ENCODE measurements around the gene NXF1. TPM values are rescaled to one million over a fixed set of nuclear protein-coding genes. Genes with fewer than 3 reads are reported as not detected.

Gene NXF1
- total RNA-seq, 1 experiment from 2014 or later = 69.0 TPM

DNA sequence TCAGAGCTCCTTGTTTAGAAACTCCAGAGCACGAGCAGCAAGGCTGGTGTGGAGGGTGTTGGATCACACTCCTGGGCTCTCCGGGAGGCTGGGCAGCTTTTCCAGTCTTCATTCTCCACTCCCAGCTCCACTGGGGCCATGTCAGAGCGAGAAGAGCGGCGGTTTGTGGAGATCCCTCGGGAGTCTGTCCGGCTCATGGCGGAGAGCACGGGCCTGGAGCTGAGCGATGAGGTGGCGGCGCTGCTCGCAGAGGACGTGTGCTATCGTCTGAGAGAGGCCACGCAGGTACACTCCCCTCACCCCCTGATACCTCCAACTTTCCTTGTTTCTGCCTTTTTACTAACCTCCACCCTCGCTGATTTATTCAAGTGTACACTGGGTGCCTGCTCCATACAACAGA lies 29.6 kb downstream of the NXF1 start:
- H3K27me3 Mint-ChIP-seq (ENCODE audit: low read depth) = no peaks in the 10 kb centered on the region
- Histone ChIP-seq H3K14ac (ENCODE audit: insufficient read depth, low read length) (no peak overlapping the region), H3K9me3 (ENCODE audit: control insufficient read depth, low read depth, low read length) (no peaks in the 10 kb centered on the region), H2BK12ac (ENCODE audit: insufficient read length, low read depth, low read length) (no peak overlapping the region), H3K9ac (ENCODE audit: extremely low read depth, insufficient read length, low read length) (no peak overlapping the region), H3K4ac (ENCODE audit: low read depth, low read length) (no peak overlapping the region), H3K23ac (ENCODE audit: insufficient read length, low read depth, low read length) (no peak overlapping the region), H3K56ac (ENCODE audit: insufficient read length, low read depth, low read length) (no peak overlapping the region), H3K79me2 (ENCODE audit: insufficient read depth, low read length) (peaks cover 3% of the 10 kb centered on the region; the same call in 1 of the 2 replicates), H2BK20ac (ENCODE audit: low read depth, low read length, poor library complexity, severe bottlenecking) (no peak overlapping the region), H2AK5ac (ENCODE audit: insufficient read length, low read length) (no peak overlapping the region), H4K91ac (ENCODE audit: insufficient read length, low read depth, low read length) (no peak overlapping the region), H3K27me3 (ENCODE audit: insufficient read depth, low read length) (no peaks in the 10 kb centered on the region), H2BK120ac (ENCODE audit: low read depth, low read length, poor library complexity, severe bottlenecking) (no peak overlapping the region), H2AFZ (ENCODE audit: low read length) (no peak overlapping the region), H3K27ac (ENCODE audit: insufficient read length, low read depth, low read length) (no peak overlapping the region), H3T11ph (ENCODE audit: low read length) (no peak overlapping the region), H3K4me2 (ENCODE audit: insufficient read depth, insufficient read length, low read length) (no peak overlapping the region), H2BK15ac (ENCODE audit: low read depth, low read length) (no peak overlapping the region), H3K79me1 (ENCODE audit: insufficient read depth, low read depth, low read length, poor library complexity, severe bottlenecking) (no peaks in the 10 kb centered on the region), H3K23me2 (ENCODE audit: insufficient read length, low read depth, low read length, poor library complexity, severe bottlenecking) (peaks cover 4% of the 10 kb centered on the region), H3K4me1 (ENCODE audit: insufficient read depth, low read length) (no peaks in the 10 kb centered on the region), H4K8ac (replicated peaks; ENCODE audit: insufficient read length, low read depth, low read length) (no peak overlapping the region), H2BK5ac (ENCODE audit: insufficient read length, low read length) (no peak overlapping the region), H4K20me1 (ENCODE audit: control insufficient read depth, insufficient read depth, insufficient read length) (no peaks in the 10 kb centered on the region), H3K18ac (ENCODE audit: insufficient read length, low read depth, low read length) (no peak overlapping the region), H4K5ac (ENCODE audit: insufficient read length, low read depth, low read length) (no peak overlapping the region)
- no peak for DNase-seq
- no peak overlapping the region for H3K4me3 Mint-ChIP-seq
- TF ChIP-seq, protein P1, sequence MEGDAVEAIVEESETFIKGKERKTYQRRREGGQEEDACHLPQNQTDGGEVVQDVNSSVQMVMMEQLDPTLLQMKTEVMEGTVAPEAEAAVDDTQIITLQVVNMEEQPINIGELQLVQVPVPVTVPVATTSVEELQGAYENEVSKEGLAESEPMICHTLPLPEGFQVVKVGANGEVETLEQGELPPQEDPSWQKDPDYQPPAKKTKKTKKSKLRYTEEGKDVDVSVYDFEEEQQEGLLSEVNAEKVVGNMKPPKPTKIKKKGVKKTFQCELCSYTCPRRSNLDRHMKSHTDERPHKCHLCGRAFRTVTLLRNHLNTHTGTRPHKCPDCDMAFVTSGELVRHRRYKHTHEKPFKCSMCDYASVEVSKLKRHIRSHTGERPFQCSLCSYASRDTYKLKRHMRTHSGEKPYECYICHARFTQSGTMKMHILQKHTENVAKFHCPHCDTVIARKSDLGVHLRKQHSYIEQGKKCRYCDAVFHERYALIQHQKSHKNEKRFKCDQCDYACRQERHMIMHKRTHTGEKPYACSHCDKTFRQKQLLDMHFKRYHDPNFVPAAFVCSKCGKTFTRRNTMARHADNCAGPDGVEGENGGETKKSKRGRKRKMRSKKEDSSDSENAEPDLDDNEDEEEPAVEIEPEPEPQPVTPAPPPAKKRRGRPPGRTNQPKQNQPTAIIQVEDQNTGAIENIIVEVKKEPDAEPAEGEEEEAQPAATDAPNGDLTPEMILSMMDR (conservative IDR thresholded peaks at IDR 0.05) = no peak
- WGBS (ENCODE audit: extremely low coverage, insufficient read length, low lambda C conversion rate) = no CpG with 5 or more reads among the region's 17 CpGs
- H3K36me3 Mint-ChIP-seq (ENCODE audit: insufficient read depth in 1 of 3, low read depth in 3 of 3) = peaks cover 32 to 58% (median 52%) of the 10 kb centered on the region in 3 experiments
- H3K4me1 Mint-ChIP-seq = peaks cover 4 to 7% of the 10 kb centered on the region in 2 experiments
- H3K27ac Mint-ChIP-seq = peak overlapping the region in 2 of 3 experiments; percentile 39 to 85; a peak in 3 of 7 replicates
- H3K9me3 Mint-ChIP-seq = no peaks in the 10 kb centered on the region; a peak in 1 of 5 replicates
